ENCODE measurements around the gene REX1BD. TPM values are rescaled to one million over a fixed set of nuclear protein-coding genes. Genes with fewer than 3 reads are reported as not detected.

REX1BD gene
- total RNA-seq, 1 donor from 2014 or later: 167 TPM

DNA sequence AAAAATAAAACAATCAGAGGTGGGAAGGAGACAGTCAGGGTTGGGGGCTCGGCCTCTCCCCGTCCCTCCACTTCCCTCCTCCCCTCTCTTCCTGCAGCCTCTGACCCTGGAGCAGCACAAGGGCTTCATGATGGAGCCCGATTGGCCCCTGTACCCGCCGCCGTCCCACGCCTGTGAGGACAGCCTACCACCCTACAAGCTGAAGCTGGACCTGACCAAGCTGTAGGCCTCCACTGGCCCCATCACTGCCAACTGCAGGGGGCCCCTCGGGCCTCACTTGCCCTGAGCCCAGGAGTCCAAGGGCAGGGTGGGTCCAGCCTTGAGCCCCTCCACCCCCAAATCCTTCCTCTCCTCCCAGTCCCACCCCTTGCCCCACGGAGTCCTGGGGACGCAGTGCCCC lies 31.7 kb downstream of the REX1BD start:
- DNase-seq (ENCODE audit: low read depth): no peak
- H3K4me3 ChIP-seq (ENCODE audit: low read depth, low read length): no peak overlapping the region

DNA sequence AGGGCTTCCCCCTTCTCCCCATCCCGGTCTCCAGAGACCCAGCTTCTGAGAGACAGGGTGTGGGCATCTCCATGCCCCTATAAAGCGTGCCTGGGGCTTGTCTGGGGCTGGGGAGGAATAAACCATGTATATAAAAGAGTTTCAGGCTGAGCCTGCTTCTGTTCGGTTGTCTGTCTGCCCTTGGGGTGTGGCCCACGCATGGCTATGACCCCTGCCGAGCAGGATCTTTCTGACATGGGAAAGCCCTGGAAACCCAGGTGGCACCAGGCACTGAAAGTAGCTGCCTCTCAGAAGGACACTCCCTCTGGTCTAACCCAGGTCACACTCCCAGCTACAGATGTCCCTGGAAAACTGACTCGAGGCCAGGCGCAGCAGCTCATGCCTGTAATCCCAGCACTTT lies 32.3 kb downstream of the REX1BD start:
- TF ChIP-seq, protein P1, sequence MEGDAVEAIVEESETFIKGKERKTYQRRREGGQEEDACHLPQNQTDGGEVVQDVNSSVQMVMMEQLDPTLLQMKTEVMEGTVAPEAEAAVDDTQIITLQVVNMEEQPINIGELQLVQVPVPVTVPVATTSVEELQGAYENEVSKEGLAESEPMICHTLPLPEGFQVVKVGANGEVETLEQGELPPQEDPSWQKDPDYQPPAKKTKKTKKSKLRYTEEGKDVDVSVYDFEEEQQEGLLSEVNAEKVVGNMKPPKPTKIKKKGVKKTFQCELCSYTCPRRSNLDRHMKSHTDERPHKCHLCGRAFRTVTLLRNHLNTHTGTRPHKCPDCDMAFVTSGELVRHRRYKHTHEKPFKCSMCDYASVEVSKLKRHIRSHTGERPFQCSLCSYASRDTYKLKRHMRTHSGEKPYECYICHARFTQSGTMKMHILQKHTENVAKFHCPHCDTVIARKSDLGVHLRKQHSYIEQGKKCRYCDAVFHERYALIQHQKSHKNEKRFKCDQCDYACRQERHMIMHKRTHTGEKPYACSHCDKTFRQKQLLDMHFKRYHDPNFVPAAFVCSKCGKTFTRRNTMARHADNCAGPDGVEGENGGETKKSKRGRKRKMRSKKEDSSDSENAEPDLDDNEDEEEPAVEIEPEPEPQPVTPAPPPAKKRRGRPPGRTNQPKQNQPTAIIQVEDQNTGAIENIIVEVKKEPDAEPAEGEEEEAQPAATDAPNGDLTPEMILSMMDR (conservative IDR thresholded peaks at IDR 0.05; ENCODE audit: low read depth, low read length): no peak
- no peak for DNase-seq (ENCODE audit: low read depth)
- H3K4me3 ChIP-seq (ENCODE audit: low read depth, low read length): no peak overlapping the region

More for the DNA sequence above, 31.7 kb downstream of the REX1BD start:
- TF ChIP-seq, protein P1 (conservative IDR thresholded peaks at IDR 0.05; ENCODE audit: low read depth, low read length): no peak

DNA sequence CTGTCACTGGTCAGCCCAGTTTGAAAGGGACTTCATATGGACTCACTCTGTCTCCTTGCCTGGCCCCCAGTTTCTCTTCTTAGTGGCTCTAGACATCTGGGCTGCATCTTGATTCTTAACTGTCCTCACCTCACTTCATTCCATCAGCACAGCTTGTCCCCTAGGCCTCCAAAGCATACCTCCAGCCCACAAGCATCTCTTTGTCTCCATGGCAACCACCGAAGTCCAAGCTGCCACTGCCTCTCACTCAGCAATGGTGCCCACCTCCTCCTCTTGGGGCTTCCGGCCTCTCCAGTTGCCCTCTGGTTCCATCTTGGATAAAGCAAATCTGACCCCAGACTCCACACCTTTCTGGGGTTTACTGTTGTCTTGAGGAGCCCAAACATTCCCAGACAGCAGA lies 38.3 kb downstream of the REX1BD start:
- TF ChIP-seq, protein P1 (conservative IDR thresholded peaks at IDR 0.05; ENCODE audit: low read depth, low read length): no peak
- DNase-seq (ENCODE audit: low read depth): no peak
- H3K4me3 ChIP-seq (ENCODE audit: low read depth, low read length): no peak overlapping the region

DNA sequence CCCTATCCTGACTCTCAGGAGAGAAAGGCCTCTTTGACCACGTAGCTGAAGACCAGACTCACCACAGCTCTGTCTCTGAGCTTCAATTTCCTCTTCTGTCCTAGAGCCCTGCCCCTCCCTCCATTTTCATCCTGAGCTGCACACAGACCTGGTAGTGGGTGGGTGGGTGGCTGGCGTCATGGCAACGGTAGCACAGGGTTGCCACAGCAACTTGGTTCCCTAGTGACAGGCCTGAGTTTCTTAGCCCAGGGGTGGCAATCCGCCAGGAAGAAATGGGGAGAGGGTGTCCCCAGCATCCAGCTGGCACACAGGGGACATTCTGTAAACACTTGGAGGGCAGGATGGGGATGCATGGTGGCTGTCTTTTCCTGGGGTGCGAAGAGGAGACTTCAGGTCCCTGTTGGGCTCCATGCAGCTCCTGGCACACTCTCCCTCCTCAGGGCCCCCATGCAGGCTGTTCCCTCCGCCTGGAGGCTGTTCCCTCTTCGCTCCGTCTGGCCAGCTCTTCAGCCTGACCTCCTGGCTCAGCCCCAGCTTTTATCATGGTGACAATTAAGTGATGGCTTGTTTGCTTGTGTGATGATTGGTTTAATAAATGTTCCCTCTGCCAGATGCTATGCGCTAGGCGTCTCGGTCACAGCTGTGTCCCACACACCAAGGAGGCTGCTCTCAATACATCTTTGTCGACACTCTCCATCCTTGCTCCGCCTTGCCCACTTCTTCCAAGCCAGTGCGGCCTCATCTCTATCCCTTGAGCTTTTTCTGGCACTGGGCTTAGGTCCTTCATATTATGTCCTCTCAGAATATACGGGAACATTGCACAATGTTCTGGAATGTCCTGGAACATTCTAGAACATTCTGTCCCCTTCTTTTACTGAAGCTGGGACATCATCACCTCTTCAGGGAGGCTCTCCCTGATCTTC lies 40.8 kb downstream of the REX1BD start:
- no peak for DNase-seq (ENCODE audit: low read depth)
- H3K4me3 ChIP-seq (ENCODE audit: low read depth, low read length): no peak overlapping the region
- TF ChIP-seq, protein P1 (conservative IDR thresholded peaks at IDR 0.05; ENCODE audit: low read depth, low read length): no peak

DNA sequence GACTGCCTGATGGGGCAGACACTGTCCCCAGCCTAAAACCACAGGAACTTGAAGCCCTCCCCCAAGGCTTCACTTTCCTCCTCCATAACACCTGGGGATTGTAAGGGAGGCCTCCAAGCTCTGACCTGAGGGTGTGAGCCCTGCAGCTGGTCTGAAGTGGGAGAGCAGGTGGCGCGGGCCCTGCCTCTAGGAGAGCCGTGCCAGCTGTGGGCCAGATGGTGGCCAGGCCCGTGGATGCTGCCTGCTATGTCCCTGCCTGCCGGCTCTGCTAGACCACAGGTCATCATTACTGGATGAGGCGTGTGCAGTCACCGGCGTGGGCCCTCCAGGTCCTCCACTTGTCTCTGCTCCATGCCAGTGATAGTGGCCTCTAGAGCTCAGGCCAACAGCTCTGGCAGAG lies 44.7 kb downstream of the REX1BD start:
- no peak for DNase-seq (ENCODE audit: low read depth)
- TF ChIP-seq, protein P1 (conservative IDR thresholded peaks at IDR 0.05; ENCODE audit: low read depth, low read length): no peak
- no peak overlapping the region for H3K4me3 ChIP-seq (ENCODE audit: low read depth, low read length)

DNA sequence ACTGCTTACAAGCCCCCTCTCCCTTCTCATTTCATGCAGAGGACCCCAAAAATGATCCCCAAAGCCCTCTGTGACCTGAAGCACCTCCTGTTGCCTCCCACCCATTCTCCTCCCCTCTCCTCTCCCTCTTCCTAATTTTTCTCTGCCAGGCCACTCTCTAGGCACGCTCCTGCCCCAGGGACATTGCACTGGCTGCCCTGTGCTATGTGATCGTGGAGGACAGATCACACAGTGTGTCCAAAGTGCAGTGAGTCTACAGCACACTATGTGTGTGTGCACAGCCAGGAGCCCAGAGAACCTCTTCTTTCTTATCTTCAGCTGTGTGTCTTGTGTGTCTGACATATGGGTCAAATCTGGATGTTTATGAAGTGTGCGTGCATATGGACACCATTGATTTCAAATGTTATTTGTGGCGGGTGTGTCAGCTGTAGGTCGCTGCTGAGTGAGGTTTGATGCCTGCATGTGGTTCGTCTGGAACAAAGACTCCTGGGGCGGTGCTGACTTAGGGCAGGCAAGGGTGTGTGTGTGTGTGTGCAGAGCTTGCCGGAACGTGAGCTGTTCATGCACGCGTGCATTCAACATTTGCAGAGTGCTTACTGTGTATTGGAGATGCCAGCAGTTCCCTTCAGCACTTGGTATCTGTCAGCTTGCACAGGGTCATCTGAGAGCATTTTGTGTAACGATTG lies 46.2 kb downstream of the REX1BD start:
- no peak overlapping the region for H3K4me3 ChIP-seq (ENCODE audit: low read depth, low read length)
- DNase-seq (ENCODE audit: low read depth): no peak
- TF ChIP-seq, protein P1 (conservative IDR thresholded peaks at IDR 0.05; ENCODE audit: low read depth, low read length): no peak

Data from epithelial cell of proximal tubule (primary cell).